NCI-H128 (cell line): Measurements from ENCODE around the gene CLIP1.
"Not testable (repeated sequence)": the region's sequence is repeated elsewhere in the genome, so short reads cannot be mapped to it uniquely, and the experiment has no call there.

ENCODE experiments used
- DNase-seq: peaks from one replicate; lab custom pipeline; 2025; ENCODE audit not compliant: unreplicated experiment; lab: John Stamatoyannopoulos, UW

CLIP1 gene

GRCh38 chr12:122437656-122438121 lies 15.2 kb upstream of the CLIP1 start:
- DNase-seq: peak; percentile 35

- no peak for DNase-seq
Observed at GRCh38 chr12:122435186-122435585, 12.7 kb upstream of the CLIP1 start.

- DNase-seq: not testable (repeated sequence)
Observed at GRCh38 chr12:122429043-122429442, 6.6 kb upstream of the CLIP1 start.

GRCh38 chr12:122427403-122427802 lies 4.9 kb upstream of the CLIP1 start:
- DNase-seq: no peak

GRCh38 chr12:122423258-122424165 lies 1.0 kb upstream of the CLIP1 start:
- DNase-seq: no peak

GRCh38 chr12:122422730-122423257 lies 325 bp upstream of the CLIP1 start:
- no peak for DNase-seq

- no peak for DNase-seq
Observed at GRCh38 chr12:122421187-122421820, 1.2 kb downstream of the CLIP1 start.

GRCh38 chr12:122420471-122421162 lies 1.9 kb downstream of the CLIP1 start:
- DNase-seq: no peak

GRCh38 chr12:122419094-122419493 lies 3.4 kb downstream of the CLIP1 start:
- not testable (repeated sequence) for DNase-seq

- DNase-seq: not testable (repeated sequence)
Observed at GRCh38 chr12:122415665-122416064, 6.8 kb downstream of the CLIP1 start.

GRCh38 chr12:122413516-122414404 lies 8.7 kb downstream of the CLIP1 start:
- no peak for DNase-seq

GRCh38 chr12:122412851-122413433 lies 9.5 kb downstream of the CLIP1 start:
- DNase-seq: no peak

GRCh38 chr12:122411537-122411936 lies 10.9 kb downstream of the CLIP1 start:
- DNase-seq: no peak

GRCh38 chr12:122407208-122407607 lies 15.3 kb downstream of the CLIP1 start:
- no peak for DNase-seq

GRCh38 chr12:122406701-122407164 lies 15.7 kb downstream of the CLIP1 start:
- DNase-seq: no peak

- DNase-seq: no peak
Observed at GRCh38 chr12:122403831-122404230, 18.6 kb downstream of the CLIP1 start.

GRCh38 chr12:122403115-122403770 lies 19.2 kb downstream of the CLIP1 start:
- DNase-seq: no peak

- DNase-seq: no peak
Observed at GRCh38 chr12:122402264-122402663, 20.2 kb downstream of the CLIP1 start.
